Stimulated activated CD8-positive, alpha-beta memory T cell treated with anti-CD3 and anti-CD28 coated beads, Interleukin-7, amount 100 ng/mL, for 4 hours (primary cell): ENCODE measurements around the gene TRMT61B.

Experiments
- DNase-seq, 2 donors: peaks; one replicate each; pipeline ENCODE4 v3.0.0-alpha.2; 2020; ENCODE audit warnings: low read depth in 2 of 2

The TRMT61B gene

DNA sequence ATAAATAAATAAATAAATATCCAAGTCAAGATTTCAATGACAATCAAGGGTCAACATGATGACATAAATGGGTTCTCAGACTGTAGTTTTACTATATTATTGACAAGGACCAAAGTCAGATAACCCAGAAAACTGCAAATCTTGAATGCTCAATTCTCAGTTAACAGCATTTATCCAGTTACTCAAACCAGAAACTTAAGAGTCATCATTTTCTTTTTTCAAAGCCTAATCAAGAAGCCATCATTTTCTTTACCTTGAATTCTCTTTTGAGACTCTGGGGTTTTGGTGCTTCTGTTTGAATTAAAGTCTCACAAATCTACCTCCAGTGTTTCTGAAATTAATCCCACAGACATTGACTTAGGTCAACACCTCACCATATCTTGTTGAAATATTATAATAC is 14.1 kb downstream of the TRMT61B start:
- no peak for DNase-seq

- DNase-seq: no peak
Observed at GRCh38 chr2:28855193-28855592, 14.9 kb downstream of the TRMT61B start.

DNA sequence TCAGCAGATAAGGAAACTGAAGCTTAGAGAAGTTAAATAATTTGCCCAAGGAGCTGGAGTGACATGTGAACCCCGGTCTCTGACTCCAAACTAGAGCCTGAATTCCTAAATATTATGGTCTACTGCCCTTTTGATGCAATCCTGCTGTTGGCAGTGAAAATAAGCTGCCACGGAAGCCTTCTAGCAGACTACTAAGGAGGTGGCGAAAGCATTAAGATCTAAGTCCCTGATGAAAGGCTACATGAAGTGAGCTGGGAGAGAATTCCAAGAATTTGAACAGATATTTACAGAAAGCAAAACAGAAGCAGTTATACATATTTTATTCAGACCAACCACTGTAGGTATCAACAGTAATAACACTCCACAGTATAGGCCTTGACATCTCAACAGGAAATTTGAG is 28.1 kb downstream of the TRMT61B start:
- DNase-seq: no peak

GRCh38 chr2:28838971-28839370 is 31.1 kb downstream of the TRMT61B start:
- DNase-seq: no peak

- DNase-seq: no peak
Observed at GRCh38 chr2:28835781-28836180, 34.3 kb downstream of the TRMT61B start.

- DNase-seq: no peak
Observed at GRCh38 chr2:28833740-28834470, 36.2 kb downstream of the TRMT61B start.

- no peak for DNase-seq
Observed at GRCh38 chr2:28828382-28828781, 41.7 kb downstream of the TRMT61B start.

- no peak for DNase-seq
Observed at GRCh38 chr2:28824870-28825269, 45.2 kb downstream of the TRMT61B start.

DNA sequence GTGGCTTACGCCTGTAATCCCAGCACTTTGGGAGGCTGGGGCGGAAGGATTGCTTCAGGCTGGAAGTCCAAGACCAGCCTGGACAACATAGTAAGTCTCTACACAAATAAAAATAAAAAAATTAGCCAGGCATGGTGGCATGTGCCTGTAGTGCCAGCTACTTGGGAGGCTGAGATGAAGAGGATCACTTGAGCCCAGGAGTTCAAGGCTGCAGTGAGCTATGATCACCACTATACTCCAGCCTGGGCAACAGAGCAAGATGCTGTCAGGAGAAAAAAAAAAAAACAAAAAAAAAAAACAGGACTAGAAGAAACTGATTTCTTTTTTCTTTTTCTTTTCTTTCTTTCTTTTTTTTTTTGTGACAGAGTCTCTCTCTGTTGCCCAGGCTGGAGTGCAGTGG is 45.9 kb downstream of the TRMT61B start:
- no peak for DNase-seq

DNA sequence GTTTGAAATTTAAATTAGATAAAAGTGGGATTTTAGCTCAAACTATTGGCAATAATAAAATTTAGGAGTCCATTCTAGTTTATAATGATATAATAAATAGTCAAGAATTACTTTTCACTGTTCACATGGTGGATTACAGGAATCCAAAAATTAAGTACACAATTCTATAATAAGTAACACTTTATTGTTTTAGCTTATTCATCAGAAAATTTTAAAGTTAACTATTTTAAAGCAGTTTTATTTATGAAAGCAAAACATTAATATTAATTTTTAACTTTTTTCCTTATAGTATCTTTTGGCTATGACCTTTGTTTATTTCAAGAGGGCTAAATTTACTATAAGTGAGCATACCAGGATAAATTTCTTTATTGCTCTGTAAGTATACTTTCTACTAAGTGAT is 48.1 kb downstream of the TRMT61B start:
- no peak for DNase-seq

DNA sequence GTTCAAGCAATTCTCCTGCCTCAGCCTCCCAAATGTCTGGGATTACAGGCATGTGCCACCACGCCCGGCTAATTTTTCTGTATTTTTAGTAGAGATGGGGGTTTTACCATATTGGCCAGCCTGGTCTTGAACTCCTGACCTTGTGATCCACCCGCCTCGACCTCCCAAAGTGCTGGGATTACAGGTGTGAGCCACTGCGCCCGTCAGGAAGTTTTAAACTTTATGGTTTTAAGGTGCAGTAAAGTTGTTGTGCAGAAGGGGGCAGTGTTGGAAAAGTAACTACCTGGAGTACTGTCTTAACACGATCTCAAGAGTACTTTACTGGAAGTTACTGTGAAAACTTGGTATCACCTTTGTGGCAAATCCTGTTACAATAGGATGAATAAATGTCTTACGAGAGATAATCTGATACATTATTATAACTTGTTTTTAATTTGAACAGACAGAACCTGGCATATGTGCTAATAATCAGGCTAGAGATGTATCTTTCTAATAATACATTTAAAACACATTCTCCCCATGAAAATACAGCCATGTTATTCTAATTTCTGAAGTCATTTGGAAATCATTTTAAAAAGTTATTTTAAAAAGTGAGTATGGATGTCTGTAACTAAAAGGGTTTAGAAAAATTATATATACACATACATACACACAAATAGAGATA is 48.7 kb downstream of the TRMT61B start:
- peak; percentile 7 to 45 for DNase-seq

- no peak for DNase-seq
Observed at GRCh38 chr2:28818053-28818452, 52.1 kb downstream of the TRMT61B start.

GRCh38 chr2:28810384-28811285 is 59.5 kb downstream of the TRMT61B start, which contains the start of gene SPDYA:
Gene SPDYA (plus strand): TSS chr2:28810834. CDS start chr2:28816015, 5,181 bp downstream.
- peak; percentile 47 to 79 for DNase-seq

DNA sequence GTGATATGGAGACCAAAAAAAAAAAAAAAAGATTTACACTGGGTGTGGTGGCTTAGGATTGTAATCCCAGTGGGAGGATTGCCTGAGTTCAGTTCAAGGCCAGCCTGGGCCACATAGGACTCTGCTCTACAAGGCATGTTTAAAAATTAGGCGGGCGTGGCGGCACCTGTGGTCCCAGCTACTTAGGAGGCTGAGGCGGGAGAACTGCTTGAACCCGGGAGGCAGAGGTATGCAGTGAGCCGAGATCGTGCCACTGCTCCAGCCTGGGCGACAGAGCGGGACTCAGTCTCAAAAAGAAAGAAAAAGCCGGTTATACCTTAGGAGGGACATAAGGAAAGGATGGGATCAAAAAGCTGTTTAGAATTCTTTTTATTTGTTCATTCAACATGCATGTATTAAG is 60.2 kb downstream of the TRMT61B start:
- no peak for DNase-seq

DNA sequence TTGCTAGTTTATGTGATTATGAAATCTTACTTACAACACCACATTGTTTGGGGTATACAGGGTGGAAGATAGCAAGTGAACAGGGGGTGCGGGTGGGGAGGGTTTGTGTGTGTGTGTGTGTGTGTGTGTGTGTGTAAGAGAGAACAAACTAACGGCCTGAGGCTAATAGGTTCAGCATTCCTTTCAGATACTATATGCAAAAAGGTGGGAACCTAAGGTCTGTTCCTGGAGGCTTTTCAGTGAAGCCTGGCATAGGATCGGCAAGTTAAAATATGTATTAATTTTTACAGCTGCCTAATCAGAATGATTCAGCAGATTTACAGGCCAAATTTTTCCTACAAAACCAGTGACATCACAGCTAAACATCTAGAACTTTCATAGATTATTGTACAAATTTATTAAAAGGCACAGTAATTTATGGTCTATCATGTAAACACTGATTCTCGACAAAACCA is 67.1 kb downstream of the TRMT61B start:
- no peak for DNase-seq

- no peak for DNase-seq
Observed at GRCh38 chr2:28801726-28802125, 68.4 kb downstream of the TRMT61B start.
